Adrenal gland (tissue), 12 donors: Measurements from ENCODE around the gene TNS3. TPM values are rescaled to one million over a fixed set of nuclear protein-coding genes. Genes with fewer than 3 reads are reported as not detected.
A peak's percentile ranks its signal among the peaks of the same experiment; 100 is the strongest.

Experiments
- DNase-seq, 7 donors: peaks; one replicate each; pipeline ENCODE4 v3.0.0-alpha.2; 2019 to 2020
- H3K27ac ChIP-seq, 5 donors: fragments of 200-600 bp; sonication (generic) in 4 of 5; 1 replicate in 3 of 5; 2 replicates in 2 of 5; pipeline versions ENCODE4 v1.5.1 to v1.8.0; 2016 to 2020; ENCODE audit warnings: mild to moderate bottlenecking in 1 of 5
- H3K27me3 ChIP-seq: fragments of 200-600 bp; 2 replicates; pipeline ENCODE4 v1.8.0; 2021
- H3K36me3 ChIP-seq, 2 donors: fragments of 200-600 bp; replicated peaks in 1 of 2; 1 replicate in 1 of 2; 2 replicates in 1 of 2; pipeline versions ENCODE4 v1.5.1 to v1.8.0; 2018 to 2022
- H3K4me1 ChIP-seq, 2 donors: fragments of 200-600 bp; replicated peaks in 1 of 2; 1 replicate in 1 of 2; 2 replicates in 1 of 2; pipeline versions ENCODE4 v1.5.1 to v1.8.0; 2018 to 2021
- H3K4me3 ChIP-seq, 4 donors: fragments of 200-600 bp; sonication (generic) in 3 of 4; one replicate each; pipeline ENCODE4 v1.5.1; 2016 to 2018
- H3K9me3 ChIP-seq, 3 donors: fragments of 200-600 bp; sonication (generic) in 1 of 3; replicated peaks in 1 of 3; 1 replicate in 2 of 3; 2 replicates in 1 of 3; pipeline versions ENCODE4 v1.5.1 to v1.8.0; 2016 to 2021
- POLR2A ChIP-seq, 2 donors: fragments of 450-650 bp; IDR thresholded peaks; one replicate each; pipeline ENCODE4 v1.6.1; 2017; ENCODE audit warnings: antibody characterized with exemption in 2 of 2, mild to moderate bottlenecking in 2 of 2, moderate library complexity in 1 of 2
- WGBS, 4 donors: extraction: QIAGEN DNeasy Blood & Tissue Kit in 2 of 4; methylation state at CpG; one replicate each; pipeline versions ENCODE4 v1.1.5 to v1.1.7; 2013 to 2017; 5-methylcytosine and 5-hydroxymethylcytosine counted together
- intact Hi-C, 2 donors: fragments of 100-400 bp; cut with DNase I; formaldehyde crosslinking; loops; one replicate each; pipeline versions ENCODE4 v1.14.1 to v1.15.0; 2022 to 2023
- polyA plus RNA-seq, 3 donors: library from polyadenylated mRNA; stranded (reverse); fragments of 200-250 nt in 2 of 3; fragments of 350-450 nt in 1 of 3; fragmentation: Illumina TruSeq in 1 of 3; extraction: RNeasy Lipid Tissue Mini Kit (QIAGEN cat#74804) in 1 of 3; gene quantifications; one replicate each; pipeline ENCODE4 v1.2.3, GENCODE V29; 2013 to 2014
- total RNA-seq, 9 donors: library from RNA; depleted of rRNA in 4 of 9; stranded (reverse); fragments of >200 nt in 4 of 9; fragments of 120-200 nt in 1 of 9; fragmentation: NEBNext Ultra II Directional in 1 of 9; extraction: Animal tissue kit (Norgen Biotek cat#: 25700) in 1 of 9; gene quantifications; one replicate each; pipeline versions ENCODE4 v1.1.0 to v1.2.4, GENCODE V29; 2013 to 2023
- TF ChIP-seq, protein P1 (sequence below), 6 experiments: fragments of 450-650 bp in 4 of 6; fragments of 200-600 bp in 2 of 6; sonication (generic) in 1 of 6; IDR thresholded peaks; 1 replicate in 5 of 6; 2 replicates in 1 of 6; pipeline versions ENCODE4 v1.5.1 to v1.8.0; 2016 to 2021; ENCODE audit warnings: antibody characterized with exemption in 6 of 6, mild to moderate bottlenecking in 2 of 6, moderate library complexity in 1 of 6
- donor health status: healthy with polysubstance abuse.
- donor health status: Bipolar disorder and iron deficiency.
- donor health status: DM: yes; HTN: yes; CAD: no.
- donor health status: DM: no; HTN: no; CAD: no.
- donor health status: DM: no; HTN: no; CAD: no.
- donor health status: DM: yes; HTN: yes; CAD: no.

TNS3 gene
- total and polyA plus RNA-seq, 12 donors = 21.0 to 188 (median 99.8) TPM

- Histone ChIP-seq H3K36me3 (no peaks in the 10 kb centered on the region), H3K4me3 (no peak overlapping the region), H3K4me1 (peaks cover 37 to 69% of the 10 kb centered on the region in 2 donors), H3K9me3 (no peaks in the 10 kb centered on the region), H3K27ac (peak overlapping the region in 4 of 5 donors; percentile 56 to 75 (median 68)), H3K27me3 (no peaks in the 10 kb centered on the region)
- DNase-seq = no peak
- TF ChIP-seq POLR2A (IDR thresholded peaks at IDR 0.05) = no peak
- TF ChIP-seq, protein P1, sequence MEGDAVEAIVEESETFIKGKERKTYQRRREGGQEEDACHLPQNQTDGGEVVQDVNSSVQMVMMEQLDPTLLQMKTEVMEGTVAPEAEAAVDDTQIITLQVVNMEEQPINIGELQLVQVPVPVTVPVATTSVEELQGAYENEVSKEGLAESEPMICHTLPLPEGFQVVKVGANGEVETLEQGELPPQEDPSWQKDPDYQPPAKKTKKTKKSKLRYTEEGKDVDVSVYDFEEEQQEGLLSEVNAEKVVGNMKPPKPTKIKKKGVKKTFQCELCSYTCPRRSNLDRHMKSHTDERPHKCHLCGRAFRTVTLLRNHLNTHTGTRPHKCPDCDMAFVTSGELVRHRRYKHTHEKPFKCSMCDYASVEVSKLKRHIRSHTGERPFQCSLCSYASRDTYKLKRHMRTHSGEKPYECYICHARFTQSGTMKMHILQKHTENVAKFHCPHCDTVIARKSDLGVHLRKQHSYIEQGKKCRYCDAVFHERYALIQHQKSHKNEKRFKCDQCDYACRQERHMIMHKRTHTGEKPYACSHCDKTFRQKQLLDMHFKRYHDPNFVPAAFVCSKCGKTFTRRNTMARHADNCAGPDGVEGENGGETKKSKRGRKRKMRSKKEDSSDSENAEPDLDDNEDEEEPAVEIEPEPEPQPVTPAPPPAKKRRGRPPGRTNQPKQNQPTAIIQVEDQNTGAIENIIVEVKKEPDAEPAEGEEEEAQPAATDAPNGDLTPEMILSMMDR (IDR thresholded peaks at IDR 0.05) = no peak
- intact Hi-C loops = no loop called here
- 33 to 42% (median 40%) methylated on average over 11 to 12 of the region's 12 CpGs for WGBS, 4 donors
Observed at GRCh38 chr7:47497367-47498096, 84.4 kb downstream of the TNS3 start.

DNA sequence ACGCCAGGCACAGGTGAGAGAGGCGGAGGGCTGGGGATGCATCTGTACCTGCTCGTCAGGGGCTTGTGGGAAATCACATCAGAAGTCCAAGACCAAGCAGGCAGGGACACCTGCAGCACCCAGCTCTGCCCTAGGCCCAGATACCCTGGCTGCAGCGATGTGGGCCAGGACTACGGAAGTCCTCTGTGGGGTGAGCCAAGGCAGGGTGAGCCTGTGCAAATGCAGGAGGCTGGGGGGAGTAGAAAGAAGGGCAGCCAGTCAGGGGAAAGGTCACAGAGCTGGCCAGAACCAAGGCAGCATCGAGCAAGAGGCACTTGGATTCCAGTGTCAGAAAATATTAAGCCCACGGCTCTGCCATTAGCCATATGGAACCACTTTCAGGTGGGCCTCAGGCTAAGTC, 85.2 kb downstream of the TNS3 start:
- TF ChIP-seq, protein P1 (IDR thresholded peaks at IDR 0.05) = no peak
- TF ChIP-seq POLR2A (IDR thresholded peaks at IDR 0.05) = no peak
- Histone ChIP-seq H3K36me3 (no peaks in the 10 kb centered on the region), H3K4me1 (peaks cover 40 to 67% of the 10 kb centered on the region in 2 donors), H3K27me3 (no peaks in the 10 kb centered on the region), H3K9me3 (no peaks in the 10 kb centered on the region), H3K4me3 (no peak overlapping the region), H3K27ac (peak overlapping the region; percentile 30 to 75 (median 61))
- 69 to 81% (median 77%) methylated on average over 7 of the region's 7 CpGs for WGBS, 4 donors
- intact Hi-C loops = no loop called here
- no peak for DNase-seq

GRCh38 chr7:47496056-47496665, 85.8 kb downstream of the TNS3 start:
- DNase-seq = no peak
- TF ChIP-seq, protein P1 (IDR thresholded peaks at IDR 0.05) = no peak
- 82 to 86% (median 85%) methylated on average over 11 of the region's 11 CpGs for WGBS, 4 donors
- H3K36me3 ChIP-seq = no peaks in the 10 kb centered on the region
- no peak overlapping the region for H3K4me3 ChIP-seq
- H3K9me3 ChIP-seq = no peaks in the 10 kb centered on the region
- no peaks in the 10 kb centered on the region for H3K27me3 ChIP-seq
- intact Hi-C loops = no loop called here
- peak overlapping the region in 3 of 5 donors; percentile 30 to 75 (median 74) for H3K27ac ChIP-seq
- H3K4me1 ChIP-seq = peaks cover 35 to 62% of the 10 kb centered on the region in 2 donors

GRCh38 chr7:47493976-47494911, 87.7 kb downstream of the TNS3 start:
- Histone ChIP-seq H3K4me3 (peak overlapping the region in 1 of 4 donors; percentile 14), H3K27me3 (no peaks in the 10 kb centered on the region), H3K36me3 (no peaks in the 10 kb centered on the region), H3K9me3 (no peaks in the 10 kb centered on the region), H3K27ac (peak overlapping the region; percentile 58 to 75 (median 61)), H3K4me1 (peaks cover 34 to 71% of the 10 kb centered on the region in 2 donors)
- intact Hi-C loops = no loop called here
- TF ChIP-seq, protein P1 (IDR thresholded peaks at IDR 0.05) = no peak
- TF ChIP-seq POLR2A (IDR thresholded peaks at IDR 0.05) = no peak
- no peak for DNase-seq
- WGBS, 4 donors = 61 to 69% (median 65%) methylated on average over 14 of the region's 14 CpGs
